ACHN (cell line): Measurements from ENCODE around the gene TCEAL7.

Experiments
- DNase-seq: peaks from one replicate; pipeline ENCODE4 v3.0.0-alpha.2; 2015
- in situ Hi-C: cut with HindIII; loops from 2 replicates; pipeline ENCODE4 v1.10.0; 2017; ENCODE audit warnings: low sequenced_read_pairs, low pct_ligation_motif_present, low pct_unique_long_range_greater_than_20kb

Gene TCEAL7

DNA sequence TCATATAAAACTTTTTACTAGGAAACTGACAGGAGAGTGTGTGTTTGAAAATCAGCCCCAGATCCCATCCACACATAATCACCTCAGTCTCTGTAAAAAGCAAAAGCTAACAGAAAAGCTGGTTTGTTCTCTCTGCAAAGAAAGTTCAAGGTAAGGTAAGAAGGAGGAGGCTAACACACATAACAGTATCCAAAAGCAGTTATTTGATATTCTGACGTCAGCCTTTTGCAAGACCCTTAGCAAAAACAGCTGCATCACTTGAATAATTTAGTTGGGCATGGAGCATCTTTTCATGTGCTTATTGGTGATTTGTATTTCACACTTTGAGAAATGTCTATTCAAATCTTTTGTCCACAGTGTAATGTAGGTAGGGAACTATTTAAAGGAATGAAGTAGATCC lies 31.8 kb downstream of the TCEAL7 start:
- in situ Hi-C loops: no loop called here
- no peak for DNase-seq

DNA sequence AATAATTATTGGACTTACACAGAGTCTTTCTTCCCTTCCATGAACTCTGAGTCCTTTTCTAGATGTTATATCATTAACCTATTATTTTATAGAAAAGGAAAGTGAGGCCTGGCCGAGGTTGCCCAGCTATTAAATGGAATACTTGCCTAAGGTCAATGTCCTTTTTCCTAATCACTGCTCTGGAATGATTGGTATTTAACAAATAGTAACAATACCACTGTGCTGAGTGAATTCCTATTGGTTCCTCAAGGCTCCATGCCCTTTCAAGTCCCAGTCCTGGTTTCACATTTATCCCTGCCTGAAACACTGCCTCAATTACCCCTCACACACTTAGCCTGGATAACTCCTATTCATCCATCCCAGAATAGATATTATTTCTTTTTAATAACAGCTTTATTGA lies 32.4 kb downstream of the TCEAL7 start:
- DNase-seq: peak; percentile 80
- in situ Hi-C loops: no loop called here

DNA sequence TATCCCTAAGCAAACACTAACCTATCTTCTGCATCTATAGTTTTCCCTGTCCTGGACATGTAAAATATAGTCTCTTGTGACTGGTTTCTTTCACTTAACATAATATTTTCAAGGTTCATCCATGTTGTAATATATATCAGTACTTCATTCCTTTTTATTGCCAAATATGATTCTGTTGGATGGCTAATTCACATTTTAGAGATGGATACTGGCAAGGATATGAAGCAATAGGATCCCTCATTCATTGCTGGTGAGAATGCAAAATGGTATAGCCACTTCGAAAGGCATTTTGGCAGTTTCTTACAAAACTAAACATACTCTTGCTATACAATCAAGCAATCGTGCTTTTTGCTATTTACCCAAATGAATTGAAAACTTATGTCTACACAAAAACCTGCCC lies 33.0 kb downstream of the TCEAL7 start:
- DNase-seq: no peak
- in situ Hi-C loops: no loop called here

DNA sequence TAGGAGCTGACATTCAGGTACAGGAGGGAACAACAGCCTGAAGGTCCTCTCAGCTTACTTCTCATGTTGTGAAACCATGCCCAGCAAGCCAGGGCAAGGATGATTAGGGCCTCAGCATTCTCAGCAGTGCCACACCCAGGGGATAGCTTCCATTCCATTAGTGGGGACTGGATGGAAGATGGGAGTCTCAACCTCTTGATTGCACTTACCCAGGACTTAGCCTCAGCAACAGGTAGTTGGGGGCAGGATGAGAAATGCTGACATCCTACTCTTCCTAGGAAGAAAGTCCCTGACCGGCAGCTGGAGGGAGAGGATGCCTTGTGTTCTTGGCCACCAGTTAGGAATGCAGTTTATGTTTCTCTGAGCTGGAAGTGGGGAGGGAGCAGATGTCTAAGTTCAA lies 37.5 kb downstream of the TCEAL7 start:
- in situ Hi-C loops: no loop called here
- DNase-seq: no peak

DNA sequence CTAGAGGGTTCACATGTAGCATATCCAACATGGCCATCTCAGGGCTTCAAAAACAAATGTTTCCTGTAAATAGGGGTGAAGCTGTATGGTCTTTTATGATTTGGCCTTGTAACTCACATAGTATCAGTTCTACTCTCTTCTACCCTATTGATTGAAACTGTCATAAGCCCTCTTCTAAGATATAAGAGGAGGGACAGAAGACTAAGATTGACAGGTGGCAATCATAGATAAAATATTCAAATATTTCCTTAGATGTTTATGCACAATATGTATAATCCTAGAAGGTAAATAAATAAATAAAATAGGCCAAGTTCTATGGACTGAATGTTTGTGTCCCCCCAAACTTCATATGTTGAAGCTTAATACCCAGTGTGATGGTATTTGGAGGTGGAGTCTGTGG lies 39.4 kb downstream of the TCEAL7 start:
- DNase-seq: no peak
- in situ Hi-C loops: no loop called here

DNA sequence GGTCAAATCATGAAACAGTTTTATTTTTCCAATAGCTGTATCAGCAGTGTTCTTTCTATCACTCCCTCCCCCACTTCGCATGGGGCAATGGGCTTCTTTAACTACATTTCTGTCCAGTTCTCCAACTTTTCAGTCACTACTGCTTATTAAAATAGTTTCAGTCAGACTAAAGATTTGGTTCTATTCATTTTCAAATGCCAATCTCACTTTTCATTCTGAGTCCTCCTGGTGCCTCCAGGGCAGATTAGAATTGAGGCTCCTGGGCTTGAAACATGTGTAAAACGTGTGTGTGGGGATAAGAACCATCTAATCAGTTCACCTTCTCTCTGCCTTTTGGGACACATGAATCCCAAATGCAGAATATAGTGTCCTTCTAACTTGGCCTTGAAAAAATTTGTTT lies 42.8 kb downstream of the TCEAL7 start:
- in situ Hi-C loops: no loop called here
- no peak for DNase-seq

DNA sequence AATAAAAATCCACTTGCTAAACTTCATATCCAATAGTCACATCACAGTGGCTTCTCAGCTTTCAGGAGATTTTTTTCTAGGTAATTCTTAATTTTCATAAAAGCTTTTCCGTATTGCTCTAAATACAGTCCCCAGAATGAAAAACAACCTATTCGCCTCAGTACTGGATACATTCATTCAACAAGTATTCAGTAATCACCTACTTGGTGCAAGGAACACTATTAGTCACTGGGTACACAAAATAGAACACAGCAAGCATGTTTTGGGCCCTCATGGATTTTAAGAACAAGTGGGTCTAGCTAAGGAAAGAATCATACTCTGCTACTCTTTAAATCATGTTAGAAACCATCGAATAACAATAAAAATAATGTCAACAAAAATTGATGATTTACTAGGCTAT lies 43.5 kb downstream of the TCEAL7 start:
- DNase-seq: no peak
- in situ Hi-C loops: no loop called here

DNA sequence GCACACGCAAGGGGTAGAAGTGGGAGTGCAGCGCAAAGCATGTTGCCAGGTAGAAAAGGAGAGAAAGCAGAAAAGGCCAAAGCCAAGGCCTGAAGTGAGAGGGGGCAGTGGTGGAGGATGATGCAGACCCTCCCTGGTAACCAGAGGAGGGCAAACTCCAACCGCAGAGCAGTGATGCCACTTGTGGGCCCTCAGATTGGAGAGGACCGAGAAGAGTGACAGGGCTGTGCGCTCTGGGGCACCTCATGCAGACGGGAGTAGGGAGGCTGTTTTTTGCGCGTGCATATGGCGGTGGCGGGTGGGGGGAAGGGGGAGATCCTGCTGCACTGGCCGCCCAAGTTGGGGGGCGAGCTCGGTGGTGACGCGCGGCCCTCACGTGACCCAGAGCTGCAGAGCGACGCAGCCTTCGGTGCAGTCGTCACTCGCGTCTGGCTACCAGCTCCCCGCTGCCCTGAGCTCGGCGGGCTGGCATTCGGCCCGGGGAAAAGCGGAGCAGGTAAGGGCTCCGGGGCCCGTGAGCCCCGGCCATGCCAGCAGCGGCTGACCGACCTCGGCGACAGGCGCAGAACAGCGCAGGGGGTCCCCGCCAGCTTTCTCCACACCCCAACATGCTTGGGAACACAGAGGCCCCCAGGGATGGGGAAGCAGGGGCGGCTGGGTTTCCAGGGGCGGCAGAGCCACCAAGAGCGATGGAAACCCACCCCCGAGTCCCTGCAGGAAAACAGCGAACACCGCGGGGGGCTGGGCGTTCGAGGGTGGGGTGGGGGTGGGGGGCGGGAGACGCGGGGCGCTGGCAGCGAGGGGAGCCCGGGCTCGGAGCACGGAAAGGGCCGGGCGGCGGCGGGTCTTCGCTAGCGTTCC lies 46.3 kb downstream of the TCEAL7 start, which contains the start of gene BEX3:
Gene BEX3 (plus strand): TSS at position 421 of the 861 bp plus-strand sequence. CDS start 984 bp downstream, outside the sequence.
- DNase-seq: peak; percentile 21
- in situ Hi-C loops: no loop called here

DNA sequence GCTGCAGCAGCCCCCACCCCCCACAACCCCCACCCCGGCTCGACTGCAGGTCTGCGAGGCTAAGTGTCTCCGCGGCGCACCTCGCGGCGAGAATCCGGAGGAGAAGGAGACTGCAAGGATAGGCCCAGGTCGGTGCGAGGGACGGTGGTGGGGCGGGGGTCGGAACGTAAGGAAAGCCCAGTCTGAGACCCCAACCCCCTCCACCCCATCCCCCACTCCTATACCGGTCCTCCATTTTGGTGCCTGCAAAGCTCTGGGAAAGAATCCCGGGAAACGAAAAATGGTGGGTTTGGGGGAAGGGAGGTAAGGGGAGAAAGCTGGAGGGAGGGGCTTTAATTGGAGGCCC lies 46.9 kb downstream of the TCEAL7 start:
- no peak for DNase-seq
- in situ Hi-C loops: no loop called here

DNA sequence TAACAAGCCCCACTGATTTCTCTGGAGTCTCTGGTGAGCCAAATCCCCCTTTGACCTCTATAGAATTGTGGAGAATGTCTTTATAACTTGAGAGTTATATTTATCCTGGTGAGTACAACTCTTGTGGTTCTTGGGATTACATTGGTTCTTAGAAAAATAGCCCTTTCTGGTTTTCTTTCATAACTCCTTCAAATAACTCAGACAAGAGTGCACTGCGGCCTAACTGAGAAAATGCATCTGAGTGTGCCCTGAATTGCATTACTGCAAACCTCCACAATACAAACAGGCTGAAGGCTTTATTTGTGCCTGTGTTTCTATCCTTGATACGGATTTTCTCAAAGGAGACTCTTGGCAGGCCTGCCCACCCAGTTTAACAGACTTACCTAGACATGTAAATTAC lies 49.0 kb downstream of the TCEAL7 start:
- DNase-seq: no peak
- in situ Hi-C loops: no loop called here
